Measurements from ENCODE around the gene ADAMTS2. TPM values are rescaled to one million over a fixed set of nuclear protein-coding genes. Genes with fewer than 3 reads are reported as not detected.
A peak's percentile ranks its signal among the peaks of the same experiment; 100 is the strongest.

Gene ADAMTS2
- total RNA-seq, 1 experiment from 2014 or later, result not detected

DNA sequence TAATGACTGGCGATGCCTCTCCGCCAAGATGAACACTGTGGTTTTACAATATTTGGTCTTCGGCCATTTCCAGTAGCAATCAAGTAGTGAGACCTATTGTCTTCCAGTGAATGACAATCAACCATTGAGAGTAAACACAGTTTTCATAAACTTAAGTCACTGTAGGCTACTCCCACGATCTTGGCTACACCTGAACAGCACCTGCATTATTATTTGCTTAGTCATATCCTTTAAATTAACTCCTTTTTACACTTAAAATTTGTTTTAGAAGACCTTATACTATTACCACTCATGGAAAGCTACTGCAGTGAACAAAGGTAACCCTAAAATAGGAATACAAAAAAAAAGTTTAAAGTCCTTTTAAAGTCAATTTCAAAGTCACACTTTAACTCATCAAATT is 226.9 kb downstream of the ADAMTS2 start:
- ChIA-PET POLR2A (ENCODE audit: unreplicated experiment) (no interaction called here), CTCF (no interaction called here)
- H4K20me1 ChIP-seq (ENCODE audit: low read length), result no peaks in the 10 kb centered on the region
- no peaks in the 10 kb centered on the region for H3K36me3 ChIP-seq (ENCODE audit: low read depth, low read length)
- TF ChIP-seq EZH2phosphoT487 (IDR thresholded peaks at IDR 0.05; ENCODE audit: borderline replicate concordance, low read length), result no peak
- TF ChIP-seq, protein P1, sequence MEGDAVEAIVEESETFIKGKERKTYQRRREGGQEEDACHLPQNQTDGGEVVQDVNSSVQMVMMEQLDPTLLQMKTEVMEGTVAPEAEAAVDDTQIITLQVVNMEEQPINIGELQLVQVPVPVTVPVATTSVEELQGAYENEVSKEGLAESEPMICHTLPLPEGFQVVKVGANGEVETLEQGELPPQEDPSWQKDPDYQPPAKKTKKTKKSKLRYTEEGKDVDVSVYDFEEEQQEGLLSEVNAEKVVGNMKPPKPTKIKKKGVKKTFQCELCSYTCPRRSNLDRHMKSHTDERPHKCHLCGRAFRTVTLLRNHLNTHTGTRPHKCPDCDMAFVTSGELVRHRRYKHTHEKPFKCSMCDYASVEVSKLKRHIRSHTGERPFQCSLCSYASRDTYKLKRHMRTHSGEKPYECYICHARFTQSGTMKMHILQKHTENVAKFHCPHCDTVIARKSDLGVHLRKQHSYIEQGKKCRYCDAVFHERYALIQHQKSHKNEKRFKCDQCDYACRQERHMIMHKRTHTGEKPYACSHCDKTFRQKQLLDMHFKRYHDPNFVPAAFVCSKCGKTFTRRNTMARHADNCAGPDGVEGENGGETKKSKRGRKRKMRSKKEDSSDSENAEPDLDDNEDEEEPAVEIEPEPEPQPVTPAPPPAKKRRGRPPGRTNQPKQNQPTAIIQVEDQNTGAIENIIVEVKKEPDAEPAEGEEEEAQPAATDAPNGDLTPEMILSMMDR (conservative IDR thresholded peaks at IDR 0.05; ENCODE audit: low read depth, low read length), result no peak
- no peak for TF ChIP-seq EZH2 (IDR thresholded peaks at IDR 0.05; ENCODE audit: low read length, unreplicated experiment)
- H3F3A ChIP-seq (ENCODE audit: low read length, unreplicated experiment), result no peaks in the 10 kb centered on the region
- no peak overlapping the region for H3K4me2 ChIP-seq (ENCODE audit: low read length)
- BruUV-seq (replicated peaks), result no TSS peak
- DNase-seq (peak; percentile 41), ATAC-seq (peak; percentile 38)
- no peak overlapping the region for H3K9ac ChIP-seq (ENCODE audit: low read length)
- no peak overlapping the region for H2AFZ ChIP-seq (ENCODE audit: low read length)
- H3K27me3 ChIP-seq (ENCODE audit: low read length), result no peaks in the 10 kb centered on the region
- no peaks in the 10 kb centered on the region for H3K79me2 ChIP-seq (ENCODE audit: low read length)
- H3K27ac ChIP-seq (ENCODE audit: low read length), result no peak overlapping the region
- intact Hi-C loops (cut with micrococcal nuclease), result no loop called here
- H3K9me3 ChIP-seq (ENCODE audit: low read length), result no peaks in the 10 kb centered on the region
- H3K4me3 ChIP-seq (ENCODE audit: low read length), result no peak overlapping the region
- no peaks in the 10 kb centered on the region for H3K9me2 ChIP-seq (replicated peaks; ENCODE audit: low read length)
- no peaks in the 10 kb centered on the region for H3K4me1 ChIP-seq (ENCODE audit: insufficient read depth, low read length)

DNA sequence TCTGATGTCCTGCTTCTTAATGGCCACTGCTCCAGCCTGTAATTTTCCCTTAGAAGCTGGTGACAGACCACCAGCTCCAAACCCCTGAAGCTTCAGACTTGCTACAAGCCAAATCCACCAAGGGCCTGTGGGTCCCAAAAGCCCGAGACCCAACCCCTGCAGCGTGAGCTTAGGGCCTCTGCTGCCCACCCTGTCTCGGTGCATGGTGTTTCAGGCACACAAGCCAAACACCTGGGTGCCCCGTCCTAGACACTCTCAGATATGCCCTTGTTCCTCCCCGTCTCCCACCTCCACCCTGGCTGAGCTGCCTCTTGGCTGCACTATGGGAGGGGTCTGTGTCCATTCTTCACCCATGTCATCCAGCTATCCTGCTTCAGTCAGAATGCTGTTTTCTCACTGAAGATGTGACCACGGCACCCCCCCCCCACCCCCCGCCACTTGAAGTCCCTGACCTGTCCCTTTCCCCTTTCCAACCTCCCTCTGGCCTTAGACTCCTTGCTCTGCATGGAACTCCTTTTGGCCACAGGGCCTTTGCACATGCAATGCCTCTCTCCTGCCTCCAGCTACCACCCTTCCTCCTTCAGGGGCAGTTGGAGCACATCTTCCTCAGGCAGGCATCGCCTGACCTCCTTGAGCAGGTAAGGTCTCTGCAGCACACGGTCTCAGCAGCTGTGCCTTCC is 229.3 kb downstream of the ADAMTS2 start:
- H3K27me3 ChIP-seq (ENCODE audit: low read length), result no peaks in the 10 kb centered on the region
- H2AFZ ChIP-seq (ENCODE audit: low read length), result no peak overlapping the region
- no peaks in the 10 kb centered on the region for H4K20me1 ChIP-seq (ENCODE audit: low read length)
- H3K79me2 ChIP-seq (ENCODE audit: low read length), result no peaks in the 10 kb centered on the region
- H3K4me1 ChIP-seq (ENCODE audit: insufficient read depth, low read length), result no peaks in the 10 kb centered on the region
- no peak overlapping the region for H3K9ac ChIP-seq (ENCODE audit: low read length)
- BruUV-seq (replicated peaks), result no TSS peak
- ChIA-PET POLR2A (ENCODE audit: unreplicated experiment) (no interaction called here), CTCF (no interaction called here)
- H3F3A ChIP-seq (ENCODE audit: low read length, unreplicated experiment), result no peaks in the 10 kb centered on the region
- H3K4me2 ChIP-seq (ENCODE audit: low read length), result no peak overlapping the region
- no peak for DNase-seq
- no peak for ATAC-seq
- H3K4me3 ChIP-seq (ENCODE audit: low read length), result no peak overlapping the region
- no peaks in the 10 kb centered on the region for H3K9me2 ChIP-seq (replicated peaks; ENCODE audit: low read length)
- no peak overlapping the region for H3K27ac ChIP-seq (ENCODE audit: low read length)
- no peaks in the 10 kb centered on the region for H3K36me3 ChIP-seq (ENCODE audit: low read depth, low read length)
- intact Hi-C loops (cut with micrococcal nuclease), result no loop called here
- TF ChIP-seq EZH2phosphoT487 (IDR thresholded peaks at IDR 0.05; ENCODE audit: borderline replicate concordance, low read length), result no peak
- no peak for TF ChIP-seq EZH2 (IDR thresholded peaks at IDR 0.05; ENCODE audit: low read length, unreplicated experiment)
- TF ChIP-seq, protein P1 (conservative IDR thresholded peaks at IDR 0.05; ENCODE audit: low read depth, low read length), result no peak
- H3K9me3 ChIP-seq (ENCODE audit: low read length), result no peaks in the 10 kb centered on the region

DNA sequence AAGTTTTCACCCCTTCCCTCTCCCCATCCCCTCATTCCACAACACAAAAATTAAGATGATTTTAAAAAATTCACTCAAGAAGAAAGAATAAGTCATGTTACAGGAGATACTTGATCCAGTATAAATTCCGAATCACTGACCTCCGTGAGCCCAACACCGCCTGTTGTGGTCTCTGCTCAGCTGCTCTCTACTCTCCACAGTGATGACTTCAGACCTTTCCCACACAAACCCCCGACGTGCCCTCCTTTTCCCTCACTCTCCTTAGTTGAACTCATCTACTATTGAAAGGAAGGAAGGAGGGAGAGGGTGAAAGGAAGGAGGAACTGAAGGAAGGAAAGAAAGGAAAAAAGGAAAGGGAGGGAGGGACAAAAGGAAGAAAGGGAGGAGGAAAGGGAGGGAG is 230.0 kb downstream of the ADAMTS2 start:
- no peaks in the 10 kb centered on the region for H3K9me2 ChIP-seq (replicated peaks; ENCODE audit: low read length)
- H3K9me3 ChIP-seq (ENCODE audit: low read length), result no peaks in the 10 kb centered on the region
- H3K36me3 ChIP-seq (ENCODE audit: low read depth, low read length), result no peaks in the 10 kb centered on the region
- H3K79me2 ChIP-seq (ENCODE audit: low read length), result no peaks in the 10 kb centered on the region
- DNase-seq (no peak), ATAC-seq (no peak)
- no peak overlapping the region for H3K27ac ChIP-seq (ENCODE audit: low read length)
- POLR2A ChIA-PET (ENCODE audit: unreplicated experiment), result no interaction called here
- intact Hi-C loops (cut with micrococcal nuclease), result no loop called here
- H4K20me1 ChIP-seq (ENCODE audit: low read length), result no peaks in the 10 kb centered on the region
- no peak overlapping the region for H3K9ac ChIP-seq (ENCODE audit: low read length)
- no peak overlapping the region for H3K4me3 ChIP-seq (ENCODE audit: low read length)
- CTCF ChIA-PET, result no interaction called here
- no peaks in the 10 kb centered on the region for H3K27me3 ChIP-seq (ENCODE audit: low read length)
- no peaks in the 10 kb centered on the region for H3F3A ChIP-seq (ENCODE audit: low read length, unreplicated experiment)
- H3K4me2 ChIP-seq (ENCODE audit: low read length), result no peak overlapping the region
- TF ChIP-seq, protein P1 (conservative IDR thresholded peaks at IDR 0.05; ENCODE audit: low read depth, low read length), result no peak
- TF ChIP-seq EZH2phosphoT487 (IDR thresholded peaks at IDR 0.05; ENCODE audit: borderline replicate concordance, low read length), result no peak
- no peak for TF ChIP-seq EZH2 (IDR thresholded peaks at IDR 0.05; ENCODE audit: low read length, unreplicated experiment)
- no TSS peak for BruUV-seq (replicated peaks)
- no peak overlapping the region for H2AFZ ChIP-seq (ENCODE audit: low read length)
- H3K4me1 ChIP-seq (ENCODE audit: insufficient read depth, low read length), result no peaks in the 10 kb centered on the region
